Mesendoderm (in vitro differentiated cells): ENCODE data around the gene RABEPK. TPM values are rescaled to one million over a fixed set of nuclear protein-coding genes. Genes with fewer than 3 reads are reported as not detected.

ENCODE experiments used
- DNase-seq: peaks from one replicate; pipeline ENCODE4 v3.0.0; 2013
- H2AK5ac ChIP-seq: 2 replicates; pipeline ENCODE4 v1.6.1; 2013; ENCODE audit warnings: low read length, inconsistent platforms
- H2BK120ac ChIP-seq: 2 replicates; pipeline ENCODE4 v1.6.1; 2013; ENCODE audit warnings: low read depth, mild to moderate bottlenecking, low read length, moderate library complexity, mixed read lengths
- H2BK15ac ChIP-seq: replicated peaks from 2 replicates; pipeline ENCODE4 v1.6.1; 2013; ENCODE audit warnings: low read depth, mild to moderate bottlenecking, moderate library complexity
- H2BK5ac ChIP-seq: 2 replicates; pipeline ENCODE4 v1.6.1; 2013; ENCODE audit warnings: low read length, inconsistent platforms
- H3K18ac ChIP-seq: 2 replicates; pipeline ENCODE4 v1.6.1; 2013; ENCODE audit warnings: mild to moderate bottlenecking, low read length, mixed read lengths
- H3K23ac ChIP-seq: one replicate; pipeline ENCODE4 v1.6.1; 2013; ENCODE audit warnings: low read length
- H3K27ac ChIP-seq: 2 replicates; pipeline ENCODE4 v1.5.1; 2013; ENCODE audit warnings: low read depth, mild to moderate bottlenecking, inconsistent platforms, low read length, moderate library complexity
- H3K27me3 ChIP-seq: 2 replicates; pipeline ENCODE4 v1.6.1; 2013; ENCODE audit warnings: low read length, control low read depth, mild to moderate bottlenecking, inconsistent platforms; ENCODE audit not compliant: insufficient read depth, poor library complexity
- H3K36me3 ChIP-seq: 2 replicates; pipeline ENCODE4 v1.6.1; 2013; ENCODE audit warnings: low read length, inconsistent platforms; ENCODE audit not compliant: control insufficient read depth, insufficient read depth
- H3K4ac ChIP-seq: one replicate; pipeline ENCODE4 v1.6.1; 2013; ENCODE audit warnings: low read depth, mild to moderate bottlenecking, low read length, moderate library complexity
- H3K4me1 ChIP-seq: 2 replicates; pipeline ENCODE4 v1.6.1; 2013; ENCODE audit warnings: low read depth, low read length, inconsistent platforms; ENCODE audit not compliant: control insufficient read depth
- H3K4me2 ChIP-seq: 2 replicates; pipeline ENCODE4 v1.6.1; 2013; ENCODE audit warnings: low read length
- H3K4me3 ChIP-seq: 2 replicates; pipeline ENCODE4 v1.5.1; 2013; ENCODE audit warnings: mild to moderate bottlenecking, low read length
- H3K56ac ChIP-seq: one replicate; pipeline ENCODE4 v1.6.1; 2013; ENCODE audit warnings: low read length
- H3K79me1 ChIP-seq: 2 replicates; pipeline ENCODE4 v1.6.1; 2013; ENCODE audit warnings: low read length, inconsistent platforms
- H3K79me2 ChIP-seq: 2 replicates; pipeline ENCODE4 v1.6.1; 2013; ENCODE audit warnings: mild to moderate bottlenecking, low read length; ENCODE audit not compliant: control insufficient read depth, insufficient read depth
- H3K9ac ChIP-seq: 2 replicates; pipeline ENCODE4 v1.6.1; 2013; ENCODE audit warnings: low read length, inconsistent platforms
- H4K5ac ChIP-seq: one replicate; pipeline ENCODE4 v1.6.1; 2013; ENCODE audit warnings: low read length
- H4K8ac ChIP-seq: one replicate; pipeline ENCODE4 v1.6.1; 2013; ENCODE audit warnings: low read depth, mild to moderate bottlenecking, control low read depth, low read length, moderate library complexity
- WGBS: extraction: QIAGEN DNeasy Blood & Tissue Kit; methylation state at CpG from one replicate; pipeline ENCODE4 v1.1.7; 2013; ENCODE audit warnings: low lambda C conversion rate, missing lambda C conversion rate; ENCODE audit not compliant: insufficient coverage; ENCODE audit errors: extremely low coverage; 5-methylcytosine and 5-hydroxymethylcytosine counted together
- small RNA-seq: library from polyadenylated mRNA; stranded (forward); fragments of <200 nt; extraction: miRNeasy Mini kit (QIAGEN cat#:217004); gene quantifications from one replicate; pipeline ENCODE3, GENCODE V24; 2013; ENCODE audit not compliant: insufficient read depth

The RABEPK gene

GRCh38 chr9:125280945-125281344 lies 80.6 kb downstream of the RABEPK start:
- H3K27ac ChIP-seq, result no peak overlapping the region
- no peak overlapping the region for H3K56ac ChIP-seq
- H4K5ac ChIP-seq, result no peak overlapping the region
- no peak overlapping the region for H4K8ac ChIP-seq
- H3K4me1 ChIP-seq, result no peaks in the 10 kb centered on the region
- no peaks in the 10 kb centered on the region for H3K79me2 ChIP-seq
- peaks cover 1% of the 10 kb centered on the region for H3K79me1 ChIP-seq
- H3K4me2 ChIP-seq, result no peak overlapping the region
- no peak overlapping the region for H3K23ac ChIP-seq
- no peak overlapping the region for H3K18ac ChIP-seq
- no peak overlapping the region for H3K4me3 ChIP-seq
- DNase-seq, result no peak
- no peak overlapping the region for H2BK5ac ChIP-seq
- no peak overlapping the region for H2BK120ac ChIP-seq
- no peak overlapping the region for H2AK5ac ChIP-seq
- no peak overlapping the region for H3K9ac ChIP-seq
- no peak overlapping the region for H2BK15ac ChIP-seq
- WGBS, result no CpG with 5 or more reads among the region's 4 CpGs
- H3K4ac ChIP-seq, result no peak overlapping the region
- no peaks in the 10 kb centered on the region for H3K36me3 ChIP-seq
- H3K27me3 ChIP-seq, result no peaks in the 10 kb centered on the region

Small RNAs within 50 kb of the gene (small RNA-seq; reads per million reads assigned to genes)
- not detected for gene AL354710.1
